ENCODE data around the gene PICALM. TPM values are rescaled to one million over a fixed set of nuclear protein-coding genes. Genes with fewer than 3 reads are reported as not detected.
A peak's percentile ranks its signal among the peaks of the same experiment; 100 is the strongest.

The PICALM gene
- total RNA-seq, 4 donors from 2014 or later = 148 to 244 (median 221) TPM

GRCh38 chr11:85950317-85951048 is 118.4 kb downstream of the PICALM start:
- Histone ChIP-seq H3K4me1 (peaks cover 0 to 27% (median 6%) of the 10 kb centered on the region in 4 donors), H3K36me3 (peaks cover 0 to 5% (median 0%) of the 10 kb centered on the region in 4 donors), H3K27me3 (no peaks in the 10 kb centered on the region), H3K27ac (no peak overlapping the region), H3K9me3 (no peaks in the 10 kb centered on the region), H3K4me3 (no peak overlapping the region)
- 92 to 94% methylated on average over 3 to 8 of the region's 8 CpGs for WGBS, 2 donors (ENCODE audit: low coverage in 1 of 2)
- intact Hi-C loops (cut with DNase I; ENCODE audit: low total_unique reads) = no loop called here
- no peak for TF ChIP-seq POLR2AphosphoS5 (IDR thresholded peaks at IDR 0.05)
- TF ChIP-seq EP300 (IDR thresholded peaks at IDR 0.05; ENCODE audit: low read depth) = no peak
- TF ChIP-seq, protein P1, sequence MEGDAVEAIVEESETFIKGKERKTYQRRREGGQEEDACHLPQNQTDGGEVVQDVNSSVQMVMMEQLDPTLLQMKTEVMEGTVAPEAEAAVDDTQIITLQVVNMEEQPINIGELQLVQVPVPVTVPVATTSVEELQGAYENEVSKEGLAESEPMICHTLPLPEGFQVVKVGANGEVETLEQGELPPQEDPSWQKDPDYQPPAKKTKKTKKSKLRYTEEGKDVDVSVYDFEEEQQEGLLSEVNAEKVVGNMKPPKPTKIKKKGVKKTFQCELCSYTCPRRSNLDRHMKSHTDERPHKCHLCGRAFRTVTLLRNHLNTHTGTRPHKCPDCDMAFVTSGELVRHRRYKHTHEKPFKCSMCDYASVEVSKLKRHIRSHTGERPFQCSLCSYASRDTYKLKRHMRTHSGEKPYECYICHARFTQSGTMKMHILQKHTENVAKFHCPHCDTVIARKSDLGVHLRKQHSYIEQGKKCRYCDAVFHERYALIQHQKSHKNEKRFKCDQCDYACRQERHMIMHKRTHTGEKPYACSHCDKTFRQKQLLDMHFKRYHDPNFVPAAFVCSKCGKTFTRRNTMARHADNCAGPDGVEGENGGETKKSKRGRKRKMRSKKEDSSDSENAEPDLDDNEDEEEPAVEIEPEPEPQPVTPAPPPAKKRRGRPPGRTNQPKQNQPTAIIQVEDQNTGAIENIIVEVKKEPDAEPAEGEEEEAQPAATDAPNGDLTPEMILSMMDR (IDR thresholded peaks at IDR 0.05) = no peak
- peak; percentile 8 for TF ChIP-seq POLR2A (IDR thresholded peaks at IDR 0.05)
- DNase-seq = no peak
- in situ Hi-C loops (cut with MboI; ENCODE audit: low pct_ligation_motif_present in 1 of 4, low pct_unique_long_range_greater_than_20kb in 1 of 4, low sequenced_read_pairs in 3 of 4) = no loop called here

DNA sequence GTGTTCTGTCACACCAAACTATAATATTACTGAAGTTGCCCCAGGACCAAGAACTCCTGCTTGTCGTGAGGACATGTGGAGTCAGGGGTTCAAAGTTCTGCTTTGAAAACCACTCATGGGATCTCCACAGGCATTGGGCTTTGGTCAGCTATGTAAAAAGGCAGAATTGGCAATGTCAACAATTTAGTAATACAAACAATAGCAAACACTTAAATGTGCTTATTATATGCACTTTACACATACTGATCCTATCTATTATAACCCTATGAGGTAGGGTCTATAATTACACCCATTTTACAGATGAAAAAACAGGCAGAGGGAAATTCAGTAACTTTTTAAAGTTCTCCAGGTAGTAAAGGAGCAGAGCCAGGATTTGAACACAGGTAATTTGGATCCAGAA is 119.1 kb downstream of the PICALM start:
- H3K36me3 ChIP-seq = no peaks in the 10 kb centered on the region
- intact Hi-C loops (cut with DNase I; ENCODE audit: low total_unique reads) (no loop called here), in situ Hi-C loops (cut with MboI; ENCODE audit: low pct_ligation_motif_present in 1 of 4, low pct_unique_long_range_greater_than_20kb in 1 of 4, low sequenced_read_pairs in 3 of 4) (loop anchor here in 1 of 4 donors (25.0 kb wide), 1 partner anchor 263 kb away; no protein-coding TSS in a partner anchor)
- H3K27me3 ChIP-seq = no peaks in the 10 kb centered on the region
- no peak for DNase-seq
- no peak overlapping the region for H3K4me3 ChIP-seq
- no peak overlapping the region for H3K27ac ChIP-seq
- WGBS, 2 donors (ENCODE audit: low coverage in 1 of 2) = 25 to 82% methylated on average over 1 of the region's 1 CpG
- TF ChIP-seq POLR2AphosphoS5 (IDR thresholded peaks at IDR 0.05) (no peak), POLR2A (IDR thresholded peaks at IDR 0.05) (no peak), EP300 (IDR thresholded peaks at IDR 0.05; ENCODE audit: low read depth) (no peak)
- TF ChIP-seq, protein P1 (IDR thresholded peaks at IDR 0.05) = no peak
- H3K4me1 ChIP-seq = peaks cover 0 to 20% (median 6%) of the 10 kb centered on the region in 4 donors
- no peaks in the 10 kb centered on the region for H3K9me3 ChIP-seq

GRCh38 chr11:85948884-85949283 is 120.0 kb downstream of the PICALM start:
- no peak for DNase-seq
- Histone ChIP-seq H3K4me3 (no peak overlapping the region), H3K27ac (no peak overlapping the region), H3K4me1 (peaks cover 0 to 20% (median 6%) of the 10 kb centered on the region in 4 donors), H3K9me3 (no peaks in the 10 kb centered on the region), H3K27me3 (no peaks in the 10 kb centered on the region), H3K36me3 (no peaks in the 10 kb centered on the region)
- TF ChIP-seq POLR2AphosphoS5 (IDR thresholded peaks at IDR 0.05) = peak in 1 of 3 donors; percentile 11
- no peak for TF ChIP-seq EP300 (IDR thresholded peaks at IDR 0.05; ENCODE audit: low read depth)
- intact Hi-C loops (cut with DNase I; ENCODE audit: low total_unique reads) (no loop called here), in situ Hi-C loops (cut with MboI; ENCODE audit: low pct_ligation_motif_present in 1 of 4, low pct_unique_long_range_greater_than_20kb in 1 of 4, low sequenced_read_pairs in 3 of 4) (loop anchor here in 1 of 4 donors (25.0 kb wide), 1 partner anchor 263 kb away; no protein-coding TSS in a partner anchor)
- 87% methylated on average over 2 of the region's 2 CpGs; no CpG with 5 or more reads in 1 of the 2 donors for WGBS, 2 donors (ENCODE audit: low coverage in 1 of 2)

GRCh38 chr11:85947431-85948272 is 121.2 kb downstream of the PICALM start:
- in situ Hi-C loops (cut with MboI; ENCODE audit: low pct_ligation_motif_present in 1 of 4, low pct_unique_long_range_greater_than_20kb in 1 of 4, low sequenced_read_pairs in 3 of 4) = loop anchor here in 1 of 4 donors (25.0 kb wide), 1 partner anchor 265 kb away; no protein-coding TSS in a partner anchor
- 18 to 38% methylated on average over 5 of the region's 5 CpGs for WGBS, 2 donors (ENCODE audit: low coverage in 1 of 2)
- intact Hi-C loops (cut with DNase I; ENCODE audit: low total_unique reads) = no loop called here
- H3K4me1 ChIP-seq = peaks cover 0 to 20% (median 6%) of the 10 kb centered on the region in 4 donors
- H3K27me3 ChIP-seq = no peaks in the 10 kb centered on the region
- TF ChIP-seq, protein P1 (IDR thresholded peaks at IDR 0.05) = no peak
- TF ChIP-seq EP300 (IDR thresholded peaks at IDR 0.05; ENCODE audit: low read depth) (no peak), POLR2A (IDR thresholded peaks at IDR 0.05) (no peak), POLR2AphosphoS5 (IDR thresholded peaks at IDR 0.05) (no peak)
- no peak for DNase-seq
- H3K27ac ChIP-seq = peak overlapping the region in 3 of 4 donors; percentile 3 to 45 (median 26)
- no peaks in the 10 kb centered on the region for H3K9me3 ChIP-seq
- H3K36me3 ChIP-seq = no peaks in the 10 kb centered on the region
- H3K4me3 ChIP-seq = no peak overlapping the region
